Left lobe of liver (tissue), 2 donors: ENCODE measurements around the gene ZNF683. TPM values are rescaled to one million over a fixed set of nuclear protein-coding genes. Genes with fewer than 3 reads are reported as not detected.

Source experiments
- ATAC-seq: fragments of 200-7000 bp; cut with Tn5 transposase; one replicate; pipeline ENCODE4 v1.9.1; 2020; ENCODE audit warnings: mild to moderate bottlenecking, moderate library complexity
- DNase-seq: peaks from one replicate; pipeline ENCODE4 v3.0.0-alpha.2; 2020; ENCODE audit warnings: low spot score
- total RNA-seq: library from RNA; stranded (reverse); gene quantifications from one replicate; pipeline ENCODE4 v1.2.1, GENCODE V29; 2021
- donor health status: DM: no; HTN: no; CAD: no; lungs with moderate emphysema.
- donor health status: DM: no; HTN: yes; CAD: no.

The ZNF683 gene
- total RNA-seq, 1 donor from 2014 or later = not detected

DNA sequence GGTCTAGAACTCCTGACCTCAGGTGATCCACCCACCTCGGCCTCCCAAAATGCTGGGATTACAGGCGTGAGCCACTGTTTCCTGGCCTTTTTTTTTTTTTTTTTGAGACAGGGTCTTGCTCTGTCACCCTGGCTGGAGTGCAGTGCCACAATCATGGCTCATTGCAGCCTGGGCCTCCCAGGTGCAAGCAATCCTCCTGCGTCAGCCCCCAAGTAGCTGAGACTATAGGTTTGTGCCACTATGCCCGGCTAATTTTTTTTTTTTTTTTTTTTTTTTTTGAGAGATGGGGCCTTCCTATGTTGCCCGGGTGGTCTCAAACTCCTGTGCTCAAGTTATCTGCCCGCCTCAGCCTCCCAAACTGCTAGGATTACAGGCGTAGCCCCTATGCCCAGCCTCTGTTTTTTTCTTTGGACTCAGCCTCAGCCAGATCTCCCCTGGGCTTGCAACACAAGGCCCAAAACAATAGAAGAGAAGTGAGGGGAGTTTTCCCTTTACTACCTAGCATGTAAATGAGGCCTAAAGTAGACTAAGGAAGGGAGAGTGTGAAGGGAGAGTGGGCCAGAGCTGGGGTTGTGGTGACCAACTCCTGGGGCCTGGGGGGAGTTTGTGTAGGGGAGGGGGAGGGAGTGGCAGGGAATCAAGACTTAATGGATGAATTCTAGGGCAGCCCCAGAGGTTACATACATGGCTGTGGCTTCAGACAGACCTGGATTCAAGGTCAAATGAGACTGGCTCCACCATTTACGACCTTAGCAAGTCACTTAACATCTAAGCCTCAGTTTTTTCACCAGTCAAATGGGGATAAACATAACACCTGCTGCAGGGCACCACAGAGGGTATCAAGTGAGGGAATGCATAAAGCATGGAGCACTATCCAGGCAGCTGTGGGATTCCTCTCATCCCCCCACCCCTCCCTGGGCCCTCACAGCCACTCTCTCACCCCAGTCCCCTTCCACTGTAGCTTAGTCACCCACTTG lies 56.4 kb downstream of the ZNF683 start:
- DNase-seq (no peak), ATAC-seq (no peak)

DNA sequence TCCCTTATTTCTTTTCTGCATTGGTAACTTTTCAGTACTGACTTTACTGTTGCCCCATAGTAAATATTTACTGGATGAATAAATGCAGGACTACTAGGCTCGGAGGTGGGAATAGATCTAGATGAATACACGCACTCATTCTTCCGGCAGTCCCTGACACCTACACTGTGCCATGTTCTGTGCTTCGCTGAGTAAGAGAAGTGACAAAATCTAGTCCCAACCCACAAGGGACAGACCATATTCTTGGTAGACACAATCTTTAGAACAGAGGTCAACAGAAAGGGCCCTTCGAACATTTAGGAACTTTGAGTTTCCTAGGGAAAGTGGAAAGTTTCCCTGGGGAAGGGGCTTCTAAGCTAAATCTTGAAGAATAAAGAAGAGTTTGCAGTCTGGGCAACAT lies 58.0 kb downstream of the ZNF683 start:
- ATAC-seq (no peak), DNase-seq (no peak)

Other genes starting within 250 kb of the ZNF683 start
- gene FAM110D, start 213.7 kb downstream of the ZNF683 start, total RNA-seq = 0.28 TPM
- gene C1orf232, start 203.8 kb downstream of the ZNF683 start, total RNA-seq = not detected
- gene ZNF593, start 202.8 kb downstream of the ZNF683 start, total RNA-seq = 23.7 TPM
- not detected for gene ZNF593OS, start 200.9 kb downstream of the ZNF683 start, total RNA-seq
- gene CNKSR1, start 195.3 kb downstream of the ZNF683 start, total RNA-seq = 0.63 TPM
- gene CATSPER4, start 182.1 kb downstream of the ZNF683 start, total RNA-seq = not detected
- 5.5 TPM for gene CEP85, start 138.6 kb downstream of the ZNF683 start, total RNA-seq
- 31.5 TPM for gene SH3BGRL3, start 92.7 kb downstream of the ZNF683 start, total RNA-seq
- 7.8 TPM for gene UBXN11, start 66.1 kb downstream of the ZNF683 start, total RNA-seq
- 3.0 TPM for gene CD52, start 54.8 kb downstream of the ZNF683 start, total RNA-seq
- gene CRYBG2, start 18.6 kb downstream of the ZNF683 start, total RNA-seq = 0.18 TPM
- 1.1 TPM for gene LIN28A, start 38.1 kb upstream of the ZNF683 start, total RNA-seq
- 25.9 TPM for gene DHDDS, start 59.6 kb upstream of the ZNF683 start, total RNA-seq
- gene HMGN2, start 99.7 kb upstream of the ZNF683 start, total RNA-seq = 84.3 TPM
- gene RPS6KA1, start 157.0 kb upstream of the ZNF683 start, total RNA-seq = 12.9 TPM